Loucy (cell line): ENCODE measurements around the gene FSTL1.

ENCODE experiments used
- H2AFZ ChIP-seq: fragments of 200-600 bp; sonication (generic); 2 replicates; pipeline ENCODE4 v1.6.0; 2016; ENCODE audit warnings: antibody characterized with exemption, mild to moderate bottlenecking, low read length, moderate library complexity
- H3F3A ChIP-seq: fragments of 200-600 bp; 2 replicates; pipeline ENCODE4 v1.6.0; 2016; ENCODE audit warnings: antibody characterized with exemption, low read depth, mild to moderate bottlenecking
- H3K27me3 ChIP-seq: fragments of 200-600 bp; sonication (generic); 2 replicates; pipeline ENCODE4 v1.6.1; 2014; ENCODE audit warnings: low read length, mild to moderate bottlenecking; ENCODE audit not compliant: insufficient read depth, poor library complexity, severe bottlenecking
- H3K36me3 ChIP-seq: fragments of 200-600 bp; sonication (generic); 2 replicates; pipeline ENCODE4 v1.6.1; 2016; ENCODE audit warnings: low read length; ENCODE audit not compliant: insufficient read depth
- H3K4me1 ChIP-seq: fragments of 200-600 bp; sonication (generic); 2 replicates; pipeline ENCODE4 v1.5.1; 2014; ENCODE audit warnings: low read length, mild to moderate bottlenecking; ENCODE audit not compliant: insufficient read depth, poor library complexity, severe bottlenecking
- H3K4me2 ChIP-seq: fragments of 200-600 bp; sonication (generic); 2 replicates; pipeline ENCODE4 v1.6.0; 2014; ENCODE audit warnings: antibody characterized with exemption, low read length, low read depth, mild to moderate bottlenecking; ENCODE audit not compliant: poor library complexity, severe bottlenecking
- H3K4me3 ChIP-seq: fragments of 200-600 bp; sonication (generic); 2 replicates; pipeline ENCODE4 v1.5.1; 2014; ENCODE audit warnings: low read length, mild to moderate bottlenecking, mixed read lengths; ENCODE audit not compliant: poor library complexity, severe bottlenecking
- H3K79me2 ChIP-seq: fragments of 200-600 bp; sonication (generic); 2 replicates; pipeline ENCODE4 v1.6.1; 2014; ENCODE audit warnings: low read length; ENCODE audit not compliant: insufficient read depth
- H3K9ac ChIP-seq: fragments of 200-600 bp; sonication (generic); 2 replicates; pipeline ENCODE4 v1.6.0; 2014; ENCODE audit warnings: mild to moderate bottlenecking, low read depth, low read length, moderate library complexity; ENCODE audit not compliant: poor library complexity, severe bottlenecking
- H3K9me2 ChIP-seq: fragments of 200-600 bp; sonication (generic); replicated peaks from 2 replicates; pipeline ENCODE4 v1.6.1; 2016; ENCODE audit warnings: low read depth, low read length, mixed read lengths
- H3K9me3 ChIP-seq: fragments of 200-600 bp; sonication (generic); 2 replicates; pipeline ENCODE4 v1.6.1; 2014; ENCODE audit warnings: mild to moderate bottlenecking, antibody characterized with exemption, low read length, low read depth; ENCODE audit not compliant: insufficient read depth
- H4K20me1 ChIP-seq: fragments of 200-600 bp; sonication (generic); 2 replicates; pipeline ENCODE4 v1.6.0; 2014; ENCODE audit warnings: antibody characterized with exemption, low read length, mild to moderate bottlenecking; ENCODE audit not compliant: insufficient read depth, poor library complexity, severe bottlenecking
- EZH2phosphoT487 ChIP-seq: fragments of 200-600 bp; IDR thresholded peaks from 2 replicates; pipeline ENCODE4 v1.6.1; 2018; ENCODE audit warnings: antibody characterized with exemption, mild to moderate bottlenecking, moderate library complexity, borderline replicate concordance
- TF ChIP-seq, protein P1 (sequence below): fragments of 200-600 bp; sonication (generic); conservative IDR thresholded peaks from 2 replicates; pipeline ENCODE4 v1.5.1; 2014; ENCODE audit warnings: mild to moderate bottlenecking, antibody characterized with exemption, low read length

Gene FSTL1

DNA sequence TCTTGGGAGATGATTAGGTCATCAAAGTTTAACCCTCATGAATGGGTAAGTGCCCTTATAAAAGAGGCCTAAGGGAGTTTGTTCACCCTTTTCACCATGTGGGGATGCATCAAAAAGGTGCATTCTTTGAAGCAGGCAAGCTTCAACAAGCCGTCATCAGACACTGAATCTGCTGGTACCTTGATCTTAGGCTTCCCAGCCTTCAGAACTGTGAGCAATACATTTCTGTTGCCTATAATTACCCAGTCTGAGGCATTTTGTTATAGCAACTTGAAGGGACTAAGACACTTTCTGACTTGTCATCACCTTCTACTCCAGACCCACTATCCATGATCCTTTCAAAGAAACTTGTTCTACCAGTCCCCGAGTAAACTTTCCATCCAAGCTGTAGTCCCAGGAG, 57.0 kb downstream of the FSTL1 start:
- H3K27me3 ChIP-seq = no peaks in the 10 kb centered on the region
- H3K4me2 ChIP-seq = no peak overlapping the region
- no peak for TF ChIP-seq EZH2phosphoT487
- TF ChIP-seq, protein P1, sequence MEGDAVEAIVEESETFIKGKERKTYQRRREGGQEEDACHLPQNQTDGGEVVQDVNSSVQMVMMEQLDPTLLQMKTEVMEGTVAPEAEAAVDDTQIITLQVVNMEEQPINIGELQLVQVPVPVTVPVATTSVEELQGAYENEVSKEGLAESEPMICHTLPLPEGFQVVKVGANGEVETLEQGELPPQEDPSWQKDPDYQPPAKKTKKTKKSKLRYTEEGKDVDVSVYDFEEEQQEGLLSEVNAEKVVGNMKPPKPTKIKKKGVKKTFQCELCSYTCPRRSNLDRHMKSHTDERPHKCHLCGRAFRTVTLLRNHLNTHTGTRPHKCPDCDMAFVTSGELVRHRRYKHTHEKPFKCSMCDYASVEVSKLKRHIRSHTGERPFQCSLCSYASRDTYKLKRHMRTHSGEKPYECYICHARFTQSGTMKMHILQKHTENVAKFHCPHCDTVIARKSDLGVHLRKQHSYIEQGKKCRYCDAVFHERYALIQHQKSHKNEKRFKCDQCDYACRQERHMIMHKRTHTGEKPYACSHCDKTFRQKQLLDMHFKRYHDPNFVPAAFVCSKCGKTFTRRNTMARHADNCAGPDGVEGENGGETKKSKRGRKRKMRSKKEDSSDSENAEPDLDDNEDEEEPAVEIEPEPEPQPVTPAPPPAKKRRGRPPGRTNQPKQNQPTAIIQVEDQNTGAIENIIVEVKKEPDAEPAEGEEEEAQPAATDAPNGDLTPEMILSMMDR = no peak
- H3K4me3 ChIP-seq = no peak overlapping the region
- no peak overlapping the region for H2AFZ ChIP-seq
- H3K4me1 ChIP-seq = no peaks in the 10 kb centered on the region
- H4K20me1 ChIP-seq = no peaks in the 10 kb centered on the region
- no peak overlapping the region for H3K9ac ChIP-seq
- H3K79me2 ChIP-seq = no peaks in the 10 kb centered on the region
- H3K36me3 ChIP-seq = no peaks in the 10 kb centered on the region
- no peaks in the 10 kb centered on the region for H3K9me3 ChIP-seq
- H3K9me2 ChIP-seq = no peaks in the 10 kb centered on the region
- no peaks in the 10 kb centered on the region for H3F3A ChIP-seq

DNA sequence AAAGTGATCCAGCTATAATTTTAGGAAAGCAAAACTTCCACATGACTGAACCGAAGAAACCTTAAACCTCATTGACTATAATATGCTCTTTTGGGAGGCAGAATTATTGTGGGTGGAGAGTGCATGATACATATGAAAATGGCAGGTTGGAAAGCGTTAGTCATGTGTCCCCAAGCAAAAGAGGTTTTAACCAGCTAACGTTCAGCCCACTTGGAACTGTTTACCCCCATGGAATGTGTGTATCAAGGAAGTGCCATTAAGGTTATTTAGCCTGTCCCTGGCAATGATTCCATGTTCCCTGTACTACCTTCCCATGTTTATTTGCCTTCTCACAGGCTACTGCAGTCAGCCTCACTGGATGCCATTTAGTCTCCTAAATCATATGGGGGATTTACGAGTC, 57.5 kb downstream of the FSTL1 start:
- Histone ChIP-seq H3K4me2 (no peak overlapping the region), H3K9ac (no peak overlapping the region), H3K36me3 (no peaks in the 10 kb centered on the region), H2AFZ (no peak overlapping the region), H3K79me2 (no peaks in the 10 kb centered on the region), H3K4me3 (no peak overlapping the region), H3F3A (no peaks in the 10 kb centered on the region), H3K9me2 (no peaks in the 10 kb centered on the region), H3K4me1 (no peaks in the 10 kb centered on the region), H3K9me3 (no peaks in the 10 kb centered on the region), H4K20me1 (no peaks in the 10 kb centered on the region), H3K27me3 (no peaks in the 10 kb centered on the region)
- no peak for TF ChIP-seq EZH2phosphoT487
- TF ChIP-seq, protein P1 = no peak

DNA sequence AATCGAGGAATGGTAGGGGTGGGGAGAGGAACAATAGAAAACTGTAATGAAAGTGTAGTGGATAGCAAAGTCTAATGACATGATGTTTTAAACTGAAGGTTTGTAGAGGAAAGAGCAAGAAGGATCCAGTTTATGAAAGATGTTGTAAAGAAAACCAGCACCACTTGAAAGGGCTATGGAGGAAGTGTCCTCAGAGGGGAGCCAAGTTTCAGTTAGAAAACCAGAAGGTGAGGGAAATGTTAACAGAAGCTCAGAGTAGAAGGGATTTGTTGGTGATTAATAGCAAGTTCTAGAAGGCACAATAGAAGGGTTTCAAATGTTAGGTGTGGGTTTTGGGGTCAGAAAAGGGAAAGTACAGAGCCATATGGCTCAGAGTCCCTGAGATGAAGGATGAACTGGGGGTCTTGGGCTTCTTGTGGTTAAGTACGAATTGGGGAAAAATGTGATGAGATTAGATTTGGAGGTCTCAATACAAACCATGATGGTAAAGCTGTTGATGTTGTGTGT, 67.8 kb downstream of the FSTL1 start:
- Histone ChIP-seq H3K27me3 (no peaks in the 10 kb centered on the region), H3F3A (no peaks in the 10 kb centered on the region), H3K9me2 (no peaks in the 10 kb centered on the region), H3K4me3 (peak overlapping the region; percentile 17), H4K20me1 (no peaks in the 10 kb centered on the region), H3K9me3 (no peaks in the 10 kb centered on the region), H3K9ac (no peak overlapping the region), H3K79me2 (no peaks in the 10 kb centered on the region), H3K4me2 (peak overlapping the region; percentile 47), H3K36me3 (no peaks in the 10 kb centered on the region), H3K4me1 (peaks cover 16% of the 10 kb centered on the region), H2AFZ (peak overlapping the region; percentile 65)
- TF ChIP-seq, protein P1 = no peak
- TF ChIP-seq EZH2phosphoT487 = no peak
